HepG2 (cell line): ENCODE data around the gene DUOXA2. TPM values are rescaled to one million over a fixed set of nuclear protein-coding genes. Genes with fewer than 3 reads are reported as not detected.

ENCODE experiments used
- FOXO1 ChIP-seq: sonication (generic); formaldehyde crosslinking; IDR thresholded peaks from 2 replicates; pipeline ENCODE4 v1.4.0; 2020; ENCODE audit warnings: missing genetic modification reagents
- GABPB1 ChIP-seq: IDR thresholded peaks from 2 replicates; pipeline ENCODE4 v1.6.1; 2016; ENCODE audit warnings: mild to moderate bottlenecking, missing genetic modification reagents, moderate library complexity, missing compliant biosample characterization
- KDM2A ChIP-seq: sonication (generic); formaldehyde crosslinking; IDR thresholded peaks from 2 replicates; pipeline ENCODE4 v1.4.0; 2020; ENCODE audit warnings: low read depth, missing genetic modification reagents, borderline replicate concordance
- MTA3 ChIP-seq: sonication (generic); formaldehyde crosslinking; IDR thresholded peaks from 2 replicates; pipeline ENCODE4 v1.4.0; 2020; ENCODE audit warnings: missing genetic modification reagents
- NFKB2 ChIP-seq: sonication (generic); formaldehyde crosslinking; IDR thresholded peaks from 2 replicates; pipeline ENCODE4 v1.4.0; 2020; ENCODE audit warnings: missing genetic modification reagents, borderline replicate concordance
- PHF8 ChIP-seq: sonication (generic); formaldehyde crosslinking; IDR thresholded peaks from 2 replicates; pipeline ENCODE4 v1.5.0; 2020; ENCODE audit warnings: missing genetic modification reagents
- REXO4 ChIP-seq: sonication (generic); formaldehyde crosslinking; IDR thresholded peaks from 2 replicates; pipeline ENCODE4 v1.8.0; 2022; ENCODE audit warnings: missing genetic modification reagents, mild to moderate bottlenecking, borderline replicate concordance
- SCMH1 ChIP-seq: sonication (generic); formaldehyde crosslinking; IDR thresholded peaks from 2 replicates; pipeline ENCODE4 v1.9.0; 2021; ENCODE audit warnings: missing genetic modification reagents, mild to moderate bottlenecking, borderline replicate concordance
- ZBTB21 ChIP-seq: sonication (generic); formaldehyde crosslinking; IDR thresholded peaks from 2 replicates; pipeline ENCODE4 v1.4.0; 2020; ENCODE audit warnings: missing genetic modification reagents
- ZMYM3 ChIP-seq: sonication (generic); formaldehyde crosslinking; IDR thresholded peaks from 2 replicates; pipeline ENCODE4 v1.5.1; 2020; ENCODE audit warnings: mild to moderate bottlenecking, missing genetic modification reagents
- ZNF136 ChIP-seq: sonication (generic); formaldehyde crosslinking; IDR thresholded peaks from 2 replicates; pipeline ENCODE4 v1.8.1; 2022; ENCODE audit warnings: low read depth, mild to moderate bottlenecking, moderate library complexity, missing genetic modification reagents
- ZNF672 ChIP-seq: sonication (generic); formaldehyde crosslinking; IDR thresholded peaks from 2 replicates; pipeline ENCODE4 v1.8.1; 2022; ENCODE audit warnings: missing genetic modification reagents
- ZNF674 ChIP-seq: sonication (generic); formaldehyde crosslinking; IDR thresholded peaks from 2 replicates; pipeline ENCODE4 v1.5.0; 2020; ENCODE audit warnings: low read depth, mild to moderate bottlenecking, missing genetic modification reagents
- ZNF792 ChIP-seq: IDR thresholded peaks from 2 replicates; pipeline ENCODE4 v1.6.1; 2016
- polyA plus RNA-seq, 8 experiments: library from polyadenylated mRNA; depleted of rRNA in 3 of 8; stranded (reverse) in 7 of 8; unstranded in 1 of 8; fragments of >200 nt; fragmentation: Illumina TruSeq in 4 of 8; extraction: Trizol in 4 of 8; gene quantifications; 2 replicates each; pipeline versions ENCODE4 v1.2.1 to v1.2.3, GENCODE V29; 2011 to 2016; ENCODE audit warnings: low read depth in 4 of 8, missing spikeins in 1 of 8, mixed read lengths in 1 of 8; ENCODE audit not compliant: insufficient read depth in 1 of 8
- total RNA-seq, 5 experiments: library from RNA; depleted of rRNA; stranded (reverse); fragments of >200 nt; fragmentation: Illumina TruSeq; extraction: Trizol; gene quantifications; 2 replicates each; pipeline ENCODE4 v1.2.3, GENCODE V29; 2016; ENCODE audit warnings: low read depth in 1 of 5
- TF ChIP-seq, protein P1 (sequence below): sonication (generic); formaldehyde crosslinking; IDR thresholded peaks from 2 replicates; pipeline ENCODE4 v1.9.0; 2021; ENCODE audit warnings: missing genetic modification reagents, borderline replicate concordance
- TF ChIP-seq, protein P2 (sequence below): sonication (generic); IDR thresholded peaks from 2 replicates; pipeline ENCODE4 v1.6.1; 2016; ENCODE audit warnings: low read depth, borderline replicate concordance
- TF ChIP-seq, protein P3 (sequence below): sonication (generic); formaldehyde crosslinking; IDR thresholded peaks from 2 replicates; pipeline ENCODE4 v1.4.0; 2020; ENCODE audit warnings: missing genetic modification reagents
- TF ChIP-seq, protein P4 (sequence below): sonication (generic); formaldehyde crosslinking; IDR thresholded peaks from 2 replicates; pipeline ENCODE4 v1.5.0; 2020; ENCODE audit warnings: mild to moderate bottlenecking, missing genetic modification reagents, moderate library complexity
- TF ChIP-seq, protein P5 (sequence below): sonication (generic); formaldehyde crosslinking; IDR thresholded peaks from 2 replicates; pipeline ENCODE4 v1.4.0; 2020; ENCODE audit warnings: low read depth, mild to moderate bottlenecking, missing genetic modification reagents

DUOXA2 gene
- total and polyA plus RNA-seq, 2 of the 13 experiments (the other 11 are each of a cell fraction or from before 2014, with no cell fraction given), result 0.32 TPM; not detected in 1

DNA sequence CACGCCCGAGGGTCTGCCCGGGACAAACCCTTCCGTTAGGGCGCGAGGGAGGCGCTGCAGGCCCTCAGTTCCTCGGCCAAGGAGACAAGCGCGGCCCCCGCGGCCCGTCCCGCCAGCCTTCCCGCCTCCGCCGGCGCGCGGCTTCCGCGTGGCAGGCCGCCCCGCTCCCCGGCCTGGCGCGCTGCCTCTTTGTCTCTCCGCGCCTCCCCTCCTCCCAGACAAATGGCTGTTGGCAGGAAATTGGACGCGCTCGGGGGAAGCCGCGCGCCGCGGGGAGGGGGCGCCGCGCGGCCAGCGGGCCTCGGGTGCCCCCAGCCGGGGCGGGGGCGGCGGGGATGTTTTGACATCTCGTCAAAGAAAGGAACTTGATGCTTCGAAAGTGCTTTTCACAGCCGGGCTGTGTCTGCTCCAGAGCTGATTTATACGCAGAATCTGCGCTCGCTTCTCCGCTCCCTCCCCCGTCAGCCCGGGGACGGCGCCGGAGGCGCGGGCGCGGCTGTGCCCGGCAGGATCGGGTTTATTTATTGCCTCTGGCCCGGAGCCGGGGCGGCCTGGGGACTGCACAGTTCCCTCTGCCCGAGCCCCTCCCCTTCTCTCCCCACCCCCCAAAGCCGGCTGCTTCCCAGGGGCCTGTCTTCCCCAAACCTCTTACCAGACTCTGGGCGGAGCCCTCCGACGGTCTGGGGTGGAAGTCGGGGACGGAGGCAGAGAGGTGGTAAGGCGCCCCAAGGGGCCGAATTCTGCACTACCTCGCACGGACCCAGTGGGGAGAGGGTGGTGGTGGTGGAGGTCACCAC lies 52.9 kb downstream of the DUOXA2 start (continued):
- no peak for TF ChIP-seq ZNF136
- TF ChIP-seq MTA3 (CRISPR knock-in tag), result no peak
- TF ChIP-seq ZNF672 (CRISPR knock-in tag), result no peak
- TF ChIP-seq SCMH1 (CRISPR knock-in tag), result no peak
- TF ChIP-seq PHF8, result peak; percentile 66
- TF ChIP-seq, protein P1, sequence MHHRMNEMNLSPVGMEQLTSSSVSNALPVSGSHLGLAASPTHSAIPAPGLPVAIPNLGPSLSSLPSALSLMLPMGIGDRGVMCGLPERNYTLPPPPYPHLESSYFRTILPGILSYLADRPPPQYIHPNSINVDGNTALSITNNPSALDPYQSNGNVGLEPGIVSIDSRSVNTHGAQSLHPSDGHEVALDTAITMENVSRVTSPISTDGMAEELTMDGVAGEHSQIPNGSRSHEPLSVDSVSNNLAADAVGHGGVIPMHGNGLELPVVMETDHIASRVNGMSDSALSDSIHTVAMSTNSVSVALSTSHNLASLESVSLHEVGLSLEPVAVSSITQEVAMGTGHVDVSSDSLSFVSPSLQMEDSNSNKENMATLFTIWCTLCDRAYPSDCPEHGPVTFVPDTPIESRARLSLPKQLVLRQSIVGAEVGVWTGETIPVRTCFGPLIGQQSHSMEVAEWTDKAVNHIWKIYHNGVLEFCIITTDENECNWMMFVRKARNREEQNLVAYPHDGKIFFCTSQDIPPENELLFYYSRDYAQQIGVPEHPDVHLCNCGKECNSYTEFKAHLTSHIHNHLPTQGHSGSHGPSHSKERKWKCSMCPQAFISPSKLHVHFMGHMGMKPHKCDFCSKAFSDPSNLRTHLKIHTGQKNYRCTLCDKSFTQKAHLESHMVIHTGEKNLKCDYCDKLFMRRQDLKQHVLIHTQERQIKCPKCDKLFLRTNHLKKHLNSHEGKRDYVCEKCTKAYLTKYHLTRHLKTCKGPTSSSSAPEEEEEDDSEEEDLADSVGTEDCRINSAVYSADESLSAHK, result no peak
- TF ChIP-seq ZNF674, result no peak
- TF ChIP-seq ZBTB21 (CRISPR knock-in tag), result no peak
- TF ChIP-seq, protein P2, sequence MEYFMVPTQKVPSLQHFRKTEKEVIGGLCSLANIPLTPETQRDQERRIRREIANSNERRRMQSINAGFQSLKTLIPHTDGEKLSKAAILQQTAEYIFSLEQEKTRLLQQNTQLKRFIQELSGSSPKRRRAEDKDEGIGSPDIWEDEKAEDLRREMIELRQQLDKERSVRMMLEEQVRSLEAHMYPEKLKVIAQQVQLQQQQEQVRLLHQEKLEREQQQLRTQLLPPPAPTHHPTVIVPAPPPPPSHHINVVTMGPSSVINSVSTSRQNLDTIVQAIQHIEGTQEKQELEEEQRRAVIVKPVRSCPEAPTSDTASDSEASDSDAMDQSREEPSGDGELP, result no peak
- no peak; the same call in 1 of the 2 replicates for TF ChIP-seq NFKB2
- TF ChIP-seq, protein P3, sequence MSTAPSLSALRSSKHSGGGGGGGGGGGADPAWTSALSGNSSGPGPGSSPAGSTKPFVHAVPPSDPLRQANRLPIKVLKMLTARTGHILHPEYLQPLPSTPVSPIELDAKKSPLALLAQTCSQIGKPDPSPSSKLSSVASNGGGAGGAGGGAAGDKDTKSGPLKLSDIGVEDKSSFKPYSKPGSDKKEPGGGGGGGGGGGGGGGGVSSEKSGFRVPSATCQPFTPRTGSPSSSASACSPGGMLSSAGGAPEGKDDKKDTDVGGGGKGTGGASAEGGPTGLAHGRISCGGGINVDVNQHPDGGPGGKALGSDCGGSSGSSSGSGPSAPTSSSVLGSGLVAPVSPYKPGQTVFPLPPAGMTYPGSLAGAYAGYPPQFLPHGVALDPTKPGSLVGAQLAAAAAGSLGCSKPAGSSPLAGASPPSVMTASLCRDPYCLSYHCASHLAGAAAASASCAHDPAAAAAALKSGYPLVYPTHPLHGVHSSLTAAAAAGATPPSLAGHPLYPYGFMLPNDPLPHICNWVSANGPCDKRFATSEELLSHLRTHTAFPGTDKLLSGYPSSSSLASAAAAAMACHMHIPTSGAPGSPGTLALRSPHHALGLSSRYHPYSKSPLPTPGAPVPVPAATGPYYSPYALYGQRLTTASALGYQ, result no peak
- TF ChIP-seq, protein P4, sequence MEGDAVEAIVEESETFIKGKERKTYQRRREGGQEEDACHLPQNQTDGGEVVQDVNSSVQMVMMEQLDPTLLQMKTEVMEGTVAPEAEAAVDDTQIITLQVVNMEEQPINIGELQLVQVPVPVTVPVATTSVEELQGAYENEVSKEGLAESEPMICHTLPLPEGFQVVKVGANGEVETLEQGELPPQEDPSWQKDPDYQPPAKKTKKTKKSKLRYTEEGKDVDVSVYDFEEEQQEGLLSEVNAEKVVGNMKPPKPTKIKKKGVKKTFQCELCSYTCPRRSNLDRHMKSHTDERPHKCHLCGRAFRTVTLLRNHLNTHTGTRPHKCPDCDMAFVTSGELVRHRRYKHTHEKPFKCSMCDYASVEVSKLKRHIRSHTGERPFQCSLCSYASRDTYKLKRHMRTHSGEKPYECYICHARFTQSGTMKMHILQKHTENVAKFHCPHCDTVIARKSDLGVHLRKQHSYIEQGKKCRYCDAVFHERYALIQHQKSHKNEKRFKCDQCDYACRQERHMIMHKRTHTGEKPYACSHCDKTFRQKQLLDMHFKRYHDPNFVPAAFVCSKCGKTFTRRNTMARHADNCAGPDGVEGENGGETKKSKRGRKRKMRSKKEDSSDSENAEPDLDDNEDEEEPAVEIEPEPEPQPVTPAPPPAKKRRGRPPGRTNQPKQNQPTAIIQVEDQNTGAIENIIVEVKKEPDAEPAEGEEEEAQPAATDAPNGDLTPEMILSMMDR (CRISPR knock-in tag), result peak; percentile 68
- TF ChIP-seq KDM2A (CRISPR knock-in tag), result peak; percentile 95
- no peak for TF ChIP-seq ZNF792 (CRISPR knock-in tag)
- no peak for TF ChIP-seq ZMYM3
- TF ChIP-seq, protein P5, sequence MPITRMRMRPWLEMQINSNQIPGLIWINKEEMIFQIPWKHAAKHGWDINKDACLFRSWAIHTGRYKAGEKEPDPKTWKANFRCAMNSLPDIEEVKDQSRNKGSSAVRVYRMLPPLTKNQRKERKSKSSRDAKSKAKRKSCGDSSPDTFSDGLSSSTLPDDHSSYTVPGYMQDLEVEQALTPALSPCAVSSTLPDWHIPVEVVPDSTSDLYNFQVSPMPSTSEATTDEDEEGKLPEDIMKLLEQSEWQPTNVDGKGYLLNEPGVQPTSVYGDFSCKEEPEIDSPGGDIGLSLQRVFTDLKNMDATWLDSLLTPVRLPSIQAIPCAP (CRISPR knock-in tag), result no peak
- no peak for TF ChIP-seq REXO4
- no peak; the same call in 1 of the 2 replicates for TF ChIP-seq GABPB1 (CRISPR knock-in tag)
- TF ChIP-seq FOXO1 (CRISPR knock-in tag), result no peak
